Measurements from ENCODE around the gene FAM13B.
"Not testable (repeated sequence)": the region's sequence is repeated elsewhere in the genome, so short reads cannot be mapped to it uniquely, and the experiment has no call there.

The FAM13B gene

DNA sequence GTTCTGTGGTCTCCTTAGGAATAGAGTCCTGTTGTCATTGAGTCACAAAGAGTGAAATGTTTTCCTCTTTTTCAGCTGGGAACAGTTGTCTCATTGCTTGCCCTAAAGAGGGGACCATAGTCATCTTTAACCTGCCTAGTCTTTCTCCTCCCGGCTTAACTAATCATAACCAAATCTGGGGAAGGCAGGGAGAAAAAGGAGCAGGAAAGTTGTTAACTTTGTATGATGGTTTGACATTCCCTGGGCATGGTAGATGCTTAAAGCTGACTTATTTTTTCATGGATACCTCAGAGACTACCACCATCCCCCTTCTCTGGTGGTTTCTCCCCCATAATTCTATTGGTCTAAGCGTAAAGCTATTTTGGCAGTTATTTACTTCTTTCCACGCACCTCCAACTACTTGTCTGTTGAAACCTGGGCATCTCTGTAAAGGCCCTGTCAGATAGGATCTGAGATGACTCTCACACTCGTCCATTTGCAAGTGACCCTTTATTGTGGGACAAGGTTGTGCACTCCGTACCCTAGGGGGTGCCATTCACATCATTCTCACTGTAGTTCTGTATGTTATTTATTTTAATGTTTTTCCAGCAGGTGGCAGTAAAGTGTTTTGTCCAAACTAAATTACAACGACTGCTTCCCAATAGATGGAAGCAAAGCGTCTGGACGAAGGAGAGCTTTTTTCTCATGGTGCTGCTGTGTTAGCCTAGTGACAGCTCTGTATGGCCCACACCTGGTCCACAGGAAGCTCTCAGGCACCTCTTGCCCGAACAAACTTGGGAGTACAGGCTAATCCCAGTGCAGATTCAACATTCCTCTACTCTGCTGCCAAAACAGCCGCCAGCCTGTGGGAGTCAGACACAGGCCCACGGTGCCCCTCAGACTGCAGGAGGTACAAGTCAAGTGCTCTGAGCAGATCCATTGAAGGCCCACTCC lies 3.0 kb upstream of the FAM13B start:
- in situ Hi-C loops (cut with HindIII; ENCODE audit: low sequenced_read_pairs), result no loop called here

DNA sequence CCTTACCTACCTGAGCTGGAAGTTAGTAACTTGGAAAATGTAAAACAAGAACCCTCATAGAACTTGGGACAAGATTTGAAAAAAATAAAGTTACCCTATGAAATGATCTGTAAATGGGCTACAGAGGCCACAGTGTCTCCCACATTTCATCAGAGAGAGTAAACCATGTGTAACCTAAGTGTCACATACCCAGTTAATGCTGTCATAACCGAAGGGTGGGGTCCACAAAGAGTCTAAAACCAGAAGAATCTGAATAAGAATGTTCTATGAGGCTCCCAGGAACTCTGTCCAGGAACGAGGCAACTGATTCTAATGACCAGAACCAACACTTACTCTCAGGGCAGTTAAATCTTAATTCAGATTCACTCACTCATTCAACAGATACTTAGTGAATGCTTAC lies 1.0 kb upstream of the FAM13B start:
- in situ Hi-C loops (cut with HindIII; ENCODE audit: low sequenced_read_pairs), result no loop called here

DNA sequence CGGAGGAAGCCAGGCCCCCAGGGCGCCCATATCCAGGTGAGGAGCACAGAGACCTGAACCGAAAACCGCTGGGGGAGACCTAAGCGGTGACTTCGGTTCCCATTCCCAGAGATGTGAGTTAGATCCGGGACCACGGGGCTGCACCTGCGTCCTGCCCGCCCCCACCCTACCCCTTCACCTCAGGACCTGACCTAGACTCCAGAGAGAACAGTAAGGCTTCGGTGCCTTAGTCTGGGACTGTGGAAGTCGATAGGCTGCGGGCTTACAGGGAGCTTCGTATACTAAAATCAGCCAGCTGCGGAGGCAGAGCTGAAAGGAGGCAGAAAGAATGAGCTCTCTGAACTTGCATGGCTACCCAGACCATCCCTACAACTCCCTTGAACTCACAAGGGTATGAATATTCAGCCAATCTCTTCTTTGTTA lies 518 bp upstream of the FAM13B start:
- in situ Hi-C loops (cut with HindIII; ENCODE audit: low sequenced_read_pairs), result no loop called here

DNA sequence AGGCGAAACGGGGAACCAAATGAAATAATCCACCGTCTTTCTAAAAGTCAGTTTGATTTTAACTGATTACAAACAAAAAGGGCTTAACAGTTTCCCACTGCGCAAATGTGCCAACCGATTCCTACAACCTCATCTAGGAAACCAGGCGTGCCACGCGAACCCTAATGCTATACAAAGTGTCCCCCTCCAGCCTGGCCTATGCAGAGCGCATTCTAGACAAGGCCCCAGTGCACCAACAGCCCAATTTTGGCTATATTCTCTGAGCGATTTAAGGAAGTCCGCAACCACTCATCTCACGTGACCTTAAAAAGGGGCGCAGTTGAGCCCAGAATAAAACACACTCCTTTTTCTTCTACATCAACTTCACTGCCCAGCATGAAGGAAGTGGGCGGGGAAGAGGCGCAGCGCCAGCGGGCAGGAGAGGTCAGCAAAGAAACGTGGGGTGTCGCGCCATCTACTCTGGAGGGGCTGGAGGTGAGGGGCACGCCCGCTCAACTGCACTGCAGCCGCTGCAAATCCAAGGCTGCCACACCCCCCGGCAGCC lies 779 bp downstream of the FAM13B start:
- in situ Hi-C loops (cut with HindIII; ENCODE audit: low sequenced_read_pairs), result no loop called here

DNA sequence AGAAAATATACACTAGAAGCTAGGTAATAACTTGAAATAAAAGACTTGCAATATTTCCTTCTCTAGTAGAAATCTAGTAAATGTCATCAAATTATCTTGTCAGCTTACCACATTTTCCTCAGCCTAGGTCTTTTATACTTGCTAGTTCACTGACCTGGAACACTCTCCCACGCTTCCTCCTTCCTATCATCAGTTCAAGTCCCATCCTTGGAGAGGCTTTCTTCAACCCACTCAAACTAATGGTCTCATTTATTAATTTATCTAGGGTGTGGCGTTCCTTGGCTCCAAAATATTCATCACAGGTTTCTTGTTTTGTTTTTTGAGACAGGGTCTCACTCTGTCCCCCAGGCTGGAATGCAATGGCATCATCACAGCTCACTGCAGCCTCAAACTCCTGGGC lies 2.9 kb downstream of the FAM13B start:
- in situ Hi-C loops (cut with HindIII; ENCODE audit: low sequenced_read_pairs), result no loop called here

DNA sequence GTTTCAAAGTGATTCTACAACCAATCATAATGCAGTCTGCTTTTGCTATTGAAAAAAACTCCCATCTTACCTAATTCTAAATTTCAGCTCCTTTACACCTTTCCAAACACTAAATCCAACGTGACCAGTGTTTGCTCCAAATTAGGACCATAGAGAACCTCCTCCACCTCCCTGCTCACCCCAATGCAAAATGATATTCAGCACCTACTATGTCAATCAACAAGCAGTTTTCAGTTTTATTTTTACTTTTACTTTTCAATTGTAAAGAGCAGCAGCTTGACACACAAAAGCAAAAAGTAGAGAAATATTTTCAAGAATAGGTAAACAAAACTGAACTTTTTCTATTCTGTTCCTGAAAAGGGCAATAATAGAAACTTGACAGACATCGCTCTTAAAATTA lies 3.4 kb downstream of the FAM13B start:
- in situ Hi-C loops (cut with HindIII; ENCODE audit: low sequenced_read_pairs), result no loop called here

DNA sequence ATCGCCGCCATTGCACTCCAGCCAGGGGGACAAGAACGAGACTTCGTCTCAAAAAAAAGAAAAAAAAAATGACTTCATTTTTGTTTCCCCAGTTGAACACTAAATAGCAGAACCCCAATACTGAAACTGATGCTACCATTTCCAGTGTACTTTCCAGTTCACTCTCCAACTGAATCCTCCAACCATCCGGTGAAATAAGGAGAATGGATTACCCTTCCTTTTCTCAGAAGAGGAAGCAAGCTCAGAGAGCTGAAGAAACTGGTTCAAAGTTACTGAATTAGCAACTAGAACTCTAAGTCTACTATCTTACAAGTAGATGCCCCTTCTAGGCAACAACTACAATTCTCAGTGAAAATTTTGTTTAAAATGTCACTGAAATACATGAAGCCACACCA lies 3.9 kb downstream of the FAM13B start:
- in situ Hi-C loops (cut with HindIII; ENCODE audit: low sequenced_read_pairs), result no loop called here

DNA sequence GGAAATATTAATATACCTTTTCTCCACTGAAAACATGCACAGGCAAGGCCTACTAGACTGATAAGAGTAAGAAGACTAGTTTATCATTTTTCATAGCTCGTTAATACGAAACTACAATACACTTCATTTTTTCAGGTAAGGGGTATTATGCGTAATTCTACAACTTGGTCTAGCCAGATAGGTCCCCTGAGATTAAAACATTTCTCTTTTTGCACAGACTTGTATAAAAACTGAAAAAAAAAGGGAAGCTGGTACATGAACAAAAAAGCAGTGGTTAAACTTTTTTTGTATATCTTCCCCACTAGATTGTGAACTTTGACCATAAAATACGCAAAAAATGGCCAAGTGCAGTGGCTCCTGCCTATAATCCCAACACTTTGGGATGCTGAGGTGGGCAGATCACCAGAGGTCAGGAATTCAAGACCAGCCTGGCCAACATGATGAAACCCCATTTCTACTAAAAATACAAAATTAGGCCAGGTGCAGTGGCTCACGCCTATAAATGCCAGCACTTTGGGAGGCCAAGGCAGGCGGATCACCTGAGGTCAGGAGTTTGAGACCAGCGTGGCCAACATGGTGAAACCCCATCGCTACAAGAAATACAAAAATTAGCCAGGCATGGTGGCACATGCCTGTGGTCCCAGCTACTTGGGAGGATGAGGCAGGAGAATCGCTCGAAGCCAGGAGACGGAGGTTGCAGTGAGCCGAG lies 4.5 kb downstream of the FAM13B start:
- in situ Hi-C loops (cut with HindIII; ENCODE audit: low sequenced_read_pairs), result not testable (repeated sequence)

DNA sequence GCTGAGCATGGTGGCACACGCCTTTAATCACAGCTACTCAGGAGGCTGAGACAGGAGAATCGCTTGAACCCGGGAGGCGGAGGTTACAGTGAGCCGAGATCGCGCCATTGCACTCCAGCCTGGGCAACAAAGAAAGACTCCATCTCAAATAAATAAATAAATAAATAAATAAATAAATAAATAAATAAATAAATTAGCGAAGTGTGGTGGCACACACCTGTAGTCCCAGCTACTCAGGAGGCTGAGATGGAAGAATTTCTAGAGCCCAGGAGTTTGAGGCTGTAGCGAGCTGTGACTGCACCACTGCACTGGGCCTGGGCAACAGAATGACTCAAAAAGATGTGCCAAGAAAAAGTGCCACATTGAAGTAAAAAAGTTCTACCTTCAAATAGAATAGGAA lies 6.1 kb downstream of the FAM13B start:
- in situ Hi-C loops (cut with HindIII; ENCODE audit: low sequenced_read_pairs), result not testable (repeated sequence)

DNA sequence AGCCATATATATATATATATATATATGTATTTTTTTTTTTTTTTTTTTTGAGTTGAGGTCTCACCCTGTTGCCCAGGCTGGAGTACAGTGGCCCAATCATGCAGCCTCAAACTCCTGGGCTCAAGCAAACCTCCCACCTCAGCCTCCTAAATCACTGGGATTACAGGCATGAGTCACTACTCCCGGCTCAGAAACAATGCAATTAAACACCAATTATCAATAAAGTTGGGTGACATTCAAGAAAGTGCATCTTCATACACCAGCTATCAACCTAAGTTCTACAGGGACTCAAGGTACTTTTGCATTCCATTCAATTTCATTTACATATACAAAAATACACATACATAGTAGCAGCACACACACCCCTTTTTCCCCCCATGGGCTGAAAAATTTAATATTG lies 7.6 kb downstream of the FAM13B start:
- in situ Hi-C loops (cut with HindIII; ENCODE audit: low sequenced_read_pairs), result no loop called here

DNA sequence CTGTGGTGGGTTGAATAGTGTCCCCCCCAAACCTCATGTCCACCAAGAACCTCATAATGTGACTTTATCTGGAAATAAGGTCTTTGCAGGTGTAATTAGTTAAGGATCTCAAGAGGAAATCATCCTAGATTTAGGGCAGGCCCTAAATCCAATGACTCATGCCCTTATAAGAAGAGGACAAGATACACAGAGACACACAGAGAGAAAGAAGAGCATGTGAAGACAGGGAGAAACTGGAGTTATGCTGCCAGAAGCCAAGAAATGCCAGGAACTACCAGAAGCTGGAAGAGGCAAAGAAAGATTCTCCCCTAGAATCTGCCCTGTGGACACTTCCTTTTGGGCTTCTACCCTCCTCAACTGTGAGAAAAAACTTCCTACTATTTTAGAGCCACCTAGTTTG lies 8.8 kb downstream of the FAM13B start:
- in situ Hi-C loops (cut with HindIII; ENCODE audit: low sequenced_read_pairs), result no loop called here

DNA sequence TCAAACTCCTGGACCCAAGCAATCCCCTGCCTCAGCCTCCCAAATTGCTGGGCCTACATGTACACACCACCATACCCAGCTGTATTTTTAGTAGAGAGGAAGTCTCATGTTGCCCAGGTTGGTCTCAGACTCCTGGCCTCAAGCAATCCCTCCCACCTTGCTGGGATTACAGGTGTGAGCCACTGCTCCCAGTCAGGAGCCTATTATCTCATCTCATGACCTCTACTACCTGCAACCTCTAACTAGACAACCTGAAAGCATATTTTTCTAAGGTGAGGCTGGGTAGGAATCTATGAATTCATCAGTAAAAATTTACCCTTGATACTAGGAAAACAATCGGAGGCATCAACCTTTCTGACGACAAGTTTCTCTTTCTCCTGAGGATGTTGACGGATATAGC lies 10.0 kb downstream of the FAM13B start:
- in situ Hi-C loops (cut with HindIII; ENCODE audit: low sequenced_read_pairs), result no loop called here

DNA sequence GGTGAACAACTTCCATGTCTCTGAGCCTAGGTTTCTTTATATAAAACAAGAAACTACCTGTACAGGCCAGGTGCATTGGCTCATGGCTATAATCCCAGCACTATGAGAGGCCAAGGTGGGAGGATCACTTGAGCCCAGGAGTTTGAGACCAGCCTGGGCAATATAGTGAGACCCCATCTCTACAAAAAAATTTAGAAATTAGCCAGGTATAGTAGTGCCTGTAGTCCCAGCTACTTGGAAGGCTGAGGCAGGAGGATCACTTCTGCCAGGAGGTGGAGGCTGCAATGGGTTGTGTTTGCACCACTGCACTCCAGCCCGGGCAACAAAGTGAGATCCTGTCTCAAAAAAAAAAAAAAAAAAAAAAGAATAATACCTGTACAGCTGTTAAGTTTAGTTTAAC lies 11.1 kb downstream of the FAM13B start:
- in situ Hi-C loops (cut with HindIII; ENCODE audit: low sequenced_read_pairs), result no loop called here

DNA sequence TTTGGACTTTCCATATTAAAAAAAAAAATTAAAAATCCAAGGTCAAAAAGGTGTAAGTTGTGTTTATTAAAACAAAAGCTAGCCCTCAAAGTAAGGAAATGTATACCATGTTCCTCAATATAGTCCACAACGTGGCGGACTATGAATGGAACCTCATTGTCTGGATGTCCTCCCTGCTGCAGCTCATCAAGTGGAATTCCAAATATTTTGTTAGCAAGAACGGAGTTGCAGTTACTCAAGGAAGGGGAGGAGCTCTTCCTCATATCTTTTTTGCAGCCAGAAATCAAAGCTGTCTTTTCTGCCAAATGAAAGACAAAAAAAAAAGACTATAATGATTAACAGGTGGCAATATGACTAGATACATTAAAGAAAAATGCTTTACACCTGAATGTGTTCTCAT lies 14.0 kb downstream of the FAM13B start:
- in situ Hi-C loops (cut with HindIII; ENCODE audit: low sequenced_read_pairs), result no loop called here

DNA sequence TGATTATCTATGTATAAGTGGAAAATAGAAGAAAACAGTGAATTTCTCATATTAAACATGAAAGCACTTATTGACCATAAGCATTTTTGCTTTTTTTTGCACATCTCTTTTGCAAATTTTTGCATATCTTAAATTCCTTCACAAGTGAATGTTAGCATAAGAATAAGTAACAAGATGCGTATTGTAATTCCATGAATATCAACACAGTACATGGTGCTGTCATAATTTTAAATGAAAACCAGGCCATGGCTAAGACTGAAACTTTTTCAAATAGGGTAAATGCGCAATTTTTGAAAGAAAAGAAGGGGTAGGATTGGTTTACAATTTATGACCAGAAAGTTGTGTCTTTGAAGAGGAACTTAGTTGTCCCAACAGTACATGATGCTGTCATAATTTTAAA lies 17.0 kb downstream of the FAM13B start:
- in situ Hi-C loops (cut with HindIII; ENCODE audit: low sequenced_read_pairs), result no loop called here

DNA sequence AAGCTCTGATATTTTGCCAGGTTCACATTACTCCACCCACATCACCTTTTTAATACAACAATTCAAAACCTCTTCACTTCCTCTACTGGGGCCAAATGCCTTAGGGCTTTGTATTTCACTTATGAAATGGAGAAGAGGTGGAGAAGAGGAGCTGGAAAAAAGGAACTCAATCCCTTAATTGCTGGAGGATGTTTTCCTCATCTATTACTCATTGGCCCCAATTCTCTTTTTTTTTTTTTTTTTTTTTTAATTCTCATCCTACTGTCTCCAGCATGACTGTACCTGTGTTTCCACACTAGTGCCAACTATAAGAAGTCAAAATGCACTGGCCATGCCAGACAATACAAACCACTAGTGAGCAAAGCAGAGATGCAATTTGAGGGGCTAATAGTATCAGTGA lies 20.9 kb downstream of the FAM13B start:
- in situ Hi-C loops (cut with HindIII; ENCODE audit: low sequenced_read_pairs), result no loop called here

DNA sequence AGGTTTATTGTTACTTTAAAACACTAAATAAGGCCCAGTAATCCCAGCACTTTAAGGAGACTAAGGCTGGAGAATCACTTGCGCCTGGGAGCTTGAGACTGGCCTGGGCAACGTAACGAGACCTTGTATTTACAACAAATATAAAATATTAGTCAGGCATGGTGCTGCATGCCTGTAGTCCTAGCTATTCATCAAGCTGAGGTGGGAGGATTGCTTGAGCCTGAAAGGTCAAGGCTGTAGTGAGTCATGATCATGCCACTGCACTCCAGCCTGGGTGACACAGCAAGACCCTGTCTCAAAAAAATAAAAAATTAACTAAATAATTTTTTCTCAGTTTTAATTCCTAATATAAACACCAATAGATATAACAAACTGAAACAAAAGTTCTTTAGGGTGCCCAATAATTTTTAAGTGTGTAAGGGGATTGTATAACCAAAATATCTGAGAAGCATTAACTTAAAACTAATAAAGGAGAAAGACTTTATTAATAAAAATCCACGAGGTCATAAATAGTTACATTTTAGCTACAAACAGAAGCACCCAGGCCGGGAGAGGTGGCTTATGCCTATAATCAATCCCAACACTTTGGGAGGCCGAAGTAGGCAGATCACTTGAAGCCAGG lies 32.7 kb downstream of the FAM13B start:
- in situ Hi-C loops (cut with HindIII; ENCODE audit: low sequenced_read_pairs), result no loop called here

DNA sequence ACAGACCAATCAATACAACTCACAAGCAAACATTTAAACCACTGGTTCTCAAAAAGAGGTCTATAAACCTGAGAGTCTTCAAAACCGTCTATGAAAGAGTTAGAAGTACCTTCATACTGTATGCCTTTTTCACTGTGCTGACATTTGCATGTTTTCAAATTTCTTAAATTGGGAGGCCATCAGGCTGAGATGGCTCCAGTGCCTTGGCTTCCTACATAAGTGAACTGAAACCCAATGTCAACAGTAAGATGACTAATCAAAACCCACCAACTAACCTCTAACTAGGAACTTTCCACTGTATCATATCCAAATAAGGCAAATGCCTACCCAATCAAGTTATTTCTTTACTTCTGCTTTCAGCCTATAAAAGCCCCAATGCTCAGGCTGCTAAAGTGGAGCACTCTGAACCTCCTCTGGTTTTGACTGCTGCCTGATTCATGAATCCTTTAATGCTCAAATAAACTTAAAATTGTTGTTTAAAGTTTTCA lies 35.1 kb downstream of the FAM13B start:
- in situ Hi-C loops (cut with HindIII; ENCODE audit: low sequenced_read_pairs), result no loop called here

DNA sequence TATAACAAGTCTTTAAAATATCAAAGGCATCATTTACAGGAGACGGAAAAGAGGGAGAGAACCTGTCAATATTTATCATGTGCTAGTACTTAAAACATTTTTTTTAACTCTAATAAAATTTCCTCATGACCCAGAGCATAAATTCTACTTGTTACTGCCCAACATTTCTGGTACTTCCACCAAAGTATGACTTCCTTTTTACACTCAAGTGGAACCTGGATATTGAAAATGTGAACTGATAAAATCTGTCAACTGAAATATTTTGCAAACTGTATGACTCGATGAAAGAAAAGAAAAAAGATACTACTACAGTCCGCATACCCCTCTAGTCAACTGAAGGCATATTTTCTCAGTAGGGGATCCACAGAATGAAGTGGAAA lies 37.1 kb downstream of the FAM13B start:
- in situ Hi-C loops (cut with HindIII; ENCODE audit: low sequenced_read_pairs), result no loop called here

DNA sequence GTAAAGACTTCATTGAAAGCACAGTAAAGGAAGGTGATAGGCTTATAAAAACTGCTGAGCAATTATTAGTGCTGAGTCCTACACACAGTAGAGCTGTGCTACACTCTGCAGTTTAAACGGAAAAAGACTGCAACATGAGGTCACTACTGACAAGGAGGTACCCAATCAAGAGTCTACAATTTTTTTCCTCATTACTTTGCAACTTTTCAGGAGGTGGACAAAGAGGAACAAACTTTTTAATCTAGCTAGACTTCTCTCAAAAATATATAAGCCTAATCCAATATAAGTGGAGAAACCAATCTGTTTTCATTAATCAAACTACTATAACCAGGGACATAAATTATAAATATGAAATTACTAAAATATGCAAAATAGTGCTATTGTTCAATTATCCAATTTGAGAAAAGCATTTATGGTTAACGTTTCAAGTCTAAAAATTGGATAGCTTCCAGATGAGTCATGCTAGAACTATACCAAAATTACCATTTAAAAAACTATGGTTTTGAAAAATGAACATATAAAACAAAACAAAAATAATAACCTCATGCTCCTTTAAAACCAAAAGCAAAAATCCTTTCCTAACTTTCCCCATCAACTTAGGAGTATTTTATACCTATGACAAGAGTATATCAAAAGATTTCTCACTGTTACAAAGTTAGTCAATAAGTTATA lies 37.7 kb downstream of the FAM13B start:
- in situ Hi-C loops (cut with HindIII; ENCODE audit: low sequenced_read_pairs), result no loop called here

DNA sequence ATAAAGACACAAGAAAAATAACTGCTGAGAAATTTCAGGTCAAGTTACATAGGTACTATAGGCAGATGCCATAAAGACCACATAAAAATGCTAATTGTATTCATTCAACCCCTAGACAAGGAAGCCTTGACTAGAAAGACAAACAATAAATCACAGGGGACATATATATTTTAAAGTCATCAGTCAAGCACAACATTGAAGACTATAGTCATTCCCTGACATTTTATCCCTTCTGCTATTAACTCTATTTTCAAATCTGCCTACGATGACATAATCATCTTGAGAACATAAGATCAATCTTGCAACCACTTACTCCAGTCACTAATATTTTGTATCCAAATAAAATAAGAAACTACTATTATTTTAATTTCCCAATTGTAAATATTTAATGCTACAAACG lies 38.3 kb downstream of the FAM13B start:
- in situ Hi-C loops (cut with HindIII; ENCODE audit: low sequenced_read_pairs), result no loop called here

All from DLD1 (cell line).